Measurements from ENCODE around the gene CTDNEP1.

GRCh38 chr17:7256766-7257456 is 5.4 kb upstream of the CTDNEP1 start:
- no peak for TF ChIP-seq ZNF274 (IDR thresholded peaks at IDR 0.05; ENCODE audit: low read depth, low read length)
- TF ChIP-seq SUZ12 (IDR thresholded peaks at IDR 0.05; ENCODE audit: extremely low read depth, insufficient read depth, insufficient read length), result no peak
- TF ChIP-seq YY1 (IDR thresholded peaks at IDR 0.05; ENCODE audit: insufficient read depth, insufficient read length), result no peak
